Nephron (organoid): Measurements from ENCODE around the gene NTM.

Source experiments
- H3K27ac Mint-ChIP-seq, 3 experiments: 2 replicates each; pipeline ENCODE4 v1.8.0; 2020; ENCODE audit warnings: mixed read lengths in 3 of 3, mild to moderate bottlenecking in 2 of 3, moderate library complexity in 1 of 3
- H3K27me3 Mint-ChIP-seq: 2 replicates; pipeline ENCODE4 v1.8.0; 2021; ENCODE audit warnings: low read depth, mild to moderate bottlenecking, moderate library complexity, mixed read lengths
- H3K36me3 Mint-ChIP-seq: 2 replicates; pipeline ENCODE4 v1.8.0; 2020; ENCODE audit warnings: low read depth, mixed read lengths
- H3K4me1 Mint-ChIP-seq: 2 replicates; pipeline ENCODE4 v1.8.0; 2020; ENCODE audit warnings: mixed read lengths
- H3K4me3 Mint-ChIP-seq, 3 experiments: 2 replicates each; pipeline ENCODE4 v1.8.0; 2020; ENCODE audit warnings: mild to moderate bottlenecking in 3 of 3, mixed read lengths in 3 of 3, moderate library complexity in 2 of 3
- H3K9me3 Mint-ChIP-seq: 2 replicates; pipeline ENCODE4 v1.8.0; 2020; ENCODE audit warnings: mixed read lengths
- TF ChIP-seq, protein P1 (sequence below), 3 experiments: fragments of 200-600 bp; sonication (generic); IDR thresholded peaks; one replicate each; pipeline ENCODE4 v1.5.0; 2021; ENCODE audit warnings: antibody characterized with exemption in 3 of 3; ENCODE audit not compliant: unreplicated experiment in 3 of 3

The NTM gene

GRCh38 chr11:131662993-131663392 lies 292.6 kb downstream of the NTM start:
- TF ChIP-seq, protein P1, sequence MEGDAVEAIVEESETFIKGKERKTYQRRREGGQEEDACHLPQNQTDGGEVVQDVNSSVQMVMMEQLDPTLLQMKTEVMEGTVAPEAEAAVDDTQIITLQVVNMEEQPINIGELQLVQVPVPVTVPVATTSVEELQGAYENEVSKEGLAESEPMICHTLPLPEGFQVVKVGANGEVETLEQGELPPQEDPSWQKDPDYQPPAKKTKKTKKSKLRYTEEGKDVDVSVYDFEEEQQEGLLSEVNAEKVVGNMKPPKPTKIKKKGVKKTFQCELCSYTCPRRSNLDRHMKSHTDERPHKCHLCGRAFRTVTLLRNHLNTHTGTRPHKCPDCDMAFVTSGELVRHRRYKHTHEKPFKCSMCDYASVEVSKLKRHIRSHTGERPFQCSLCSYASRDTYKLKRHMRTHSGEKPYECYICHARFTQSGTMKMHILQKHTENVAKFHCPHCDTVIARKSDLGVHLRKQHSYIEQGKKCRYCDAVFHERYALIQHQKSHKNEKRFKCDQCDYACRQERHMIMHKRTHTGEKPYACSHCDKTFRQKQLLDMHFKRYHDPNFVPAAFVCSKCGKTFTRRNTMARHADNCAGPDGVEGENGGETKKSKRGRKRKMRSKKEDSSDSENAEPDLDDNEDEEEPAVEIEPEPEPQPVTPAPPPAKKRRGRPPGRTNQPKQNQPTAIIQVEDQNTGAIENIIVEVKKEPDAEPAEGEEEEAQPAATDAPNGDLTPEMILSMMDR (IDR thresholded peaks at IDR 0.05; ENCODE audit: unreplicated experiment in 3 of 3) = no peak
- Mint-ChIP-seq H3K4me1 (peaks cover 26% of the 10 kb centered on the region), H3K36me3 (no peaks in the 10 kb centered on the region), H3K27me3 (peaks cover 35% of the 10 kb centered on the region), H3K4me3 (no peak overlapping the region), H3K9me3 (no peaks in the 10 kb centered on the region), H3K27ac (no peak overlapping the region)

DNA sequence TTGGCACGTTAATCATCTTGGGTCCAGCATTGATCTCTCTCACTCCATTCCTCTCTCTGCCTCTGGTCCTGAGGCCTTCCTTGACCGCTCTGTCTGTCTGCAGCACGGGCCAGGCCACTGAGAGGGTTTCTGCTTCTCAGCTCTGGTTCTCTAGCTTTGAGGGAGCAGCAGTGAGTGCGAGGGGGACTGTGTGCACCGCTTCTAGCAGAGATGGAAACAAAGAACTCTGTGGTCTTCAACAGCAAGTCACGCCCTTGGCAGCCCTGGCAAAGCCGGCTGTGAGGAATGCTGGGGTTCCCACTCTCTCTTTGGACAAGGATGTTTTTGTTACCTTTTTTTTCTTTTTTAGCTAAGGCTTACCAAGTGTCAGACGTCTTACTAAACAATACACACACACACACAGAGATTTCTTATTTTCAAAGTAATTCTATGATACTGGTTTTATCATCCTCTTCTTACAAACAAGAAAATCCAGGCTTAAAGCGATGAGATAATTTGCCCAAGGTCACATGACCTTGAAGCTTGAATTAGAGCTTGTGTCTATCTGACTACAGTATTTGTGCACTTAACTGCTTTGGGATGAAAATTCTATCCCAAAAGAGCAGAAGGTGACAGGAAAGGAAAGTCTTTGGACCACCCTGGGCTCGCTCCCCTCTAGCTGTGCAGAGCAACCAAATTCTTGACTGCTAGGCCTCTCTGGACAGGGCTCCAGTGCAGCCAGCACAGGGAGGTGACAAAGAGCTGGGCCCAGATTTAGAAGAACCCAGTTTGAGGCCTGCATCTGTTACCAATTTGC lies 293.2 kb downstream of the NTM start:
- TF ChIP-seq, protein P1 (IDR thresholded peaks at IDR 0.05; ENCODE audit: unreplicated experiment in 3 of 3) = no peak
- H3K36me3 Mint-ChIP-seq = no peaks in the 10 kb centered on the region
- no peak overlapping the region for H3K27ac Mint-ChIP-seq
- peaks cover 31% of the 10 kb centered on the region for H3K27me3 Mint-ChIP-seq
- peaks cover 24% of the 10 kb centered on the region for H3K4me1 Mint-ChIP-seq
- no peaks in the 10 kb centered on the region for H3K9me3 Mint-ChIP-seq
- no peak overlapping the region for H3K4me3 Mint-ChIP-seq

- Mint-ChIP-seq H3K27me3 (peaks cover 30% of the 10 kb centered on the region), H3K9me3 (no peaks in the 10 kb centered on the region), H3K4me1 (peaks cover 30% of the 10 kb centered on the region), H3K36me3 (no peaks in the 10 kb centered on the region), H3K4me3 (no peak overlapping the region), H3K27ac (no peak overlapping the region)
- TF ChIP-seq, protein P1 (IDR thresholded peaks at IDR 0.05; ENCODE audit: unreplicated experiment in 3 of 3) = no peak
Measured at GRCh38 chr11:131664293-131664692, 293.9 kb downstream of the NTM start.

DNA sequence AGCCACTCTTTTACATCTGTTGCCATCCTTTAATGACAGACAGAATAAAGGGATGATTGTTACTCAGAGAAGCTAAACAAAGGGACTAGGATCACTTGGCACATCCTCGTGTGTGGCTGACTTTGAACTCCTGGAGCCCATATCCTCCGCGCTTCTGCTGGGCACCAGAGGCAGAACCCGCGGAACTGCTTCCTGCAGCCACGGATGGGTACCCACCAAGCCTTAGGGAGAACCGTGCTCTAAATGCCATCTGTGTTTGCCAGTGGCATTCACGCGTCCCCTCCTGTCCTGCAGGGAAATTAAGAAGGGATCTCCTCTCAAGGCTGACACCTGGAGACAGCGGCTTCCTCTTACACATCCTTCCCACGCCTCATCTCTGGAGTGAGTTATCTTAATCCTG lies 294.4 kb downstream of the NTM start:
- Mint-ChIP-seq H3K27me3 (peaks cover 29% of the 10 kb centered on the region), H3K27ac (no peak overlapping the region), H3K4me1 (peaks cover 33% of the 10 kb centered on the region), H3K9me3 (no peaks in the 10 kb centered on the region), H3K36me3 (no peaks in the 10 kb centered on the region), H3K4me3 (no peak overlapping the region)
- TF ChIP-seq, protein P1 (IDR thresholded peaks at IDR 0.05; ENCODE audit: unreplicated experiment in 3 of 3) = no peak

GRCh38 chr11:131665344-131665968 lies 295.0 kb downstream of the NTM start:
- Mint-ChIP-seq H3K27ac (no peak overlapping the region), H3K9me3 (no peaks in the 10 kb centered on the region), H3K27me3 (peaks cover 23% of the 10 kb centered on the region), H3K36me3 (no peaks in the 10 kb centered on the region), H3K4me3 (no peak overlapping the region), H3K4me1 (peaks cover 33% of the 10 kb centered on the region)
- TF ChIP-seq, protein P1 (IDR thresholded peaks at IDR 0.05; ENCODE audit: unreplicated experiment in 3 of 3) = no peak
